Endothelial cell of hepatic sinusoid (primary cell): Measurements from ENCODE around the gene IFIT3.

ENCODE experiments used
- in situ Hi-C: cut with HindIII; loops from 2 replicates; pipeline ENCODE4 v1.10.0; 2017; ENCODE audit warnings: low sequenced_read_pairs

IFIT3 gene

DNA sequence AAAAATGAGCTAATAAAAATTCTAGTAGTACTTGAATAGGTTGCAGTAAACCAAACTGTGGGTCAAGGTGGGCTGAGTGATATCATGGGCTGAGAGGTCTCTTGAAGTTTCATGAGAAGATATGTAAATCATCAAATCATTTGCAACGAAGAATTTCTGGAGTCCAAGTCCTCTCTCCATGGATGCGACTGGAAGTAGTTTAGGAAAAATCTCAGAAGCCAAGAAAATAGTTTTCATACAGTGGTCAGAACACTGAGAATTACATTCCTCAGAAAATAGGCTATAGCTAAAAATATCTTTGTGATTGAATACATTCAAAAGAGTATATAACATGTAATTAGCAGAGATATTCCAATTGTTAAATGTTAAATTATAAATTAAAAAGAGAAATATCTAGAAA, 61.0 kb downstream of the IFIT3 start:
- in situ Hi-C loops = no loop called here

DNA sequence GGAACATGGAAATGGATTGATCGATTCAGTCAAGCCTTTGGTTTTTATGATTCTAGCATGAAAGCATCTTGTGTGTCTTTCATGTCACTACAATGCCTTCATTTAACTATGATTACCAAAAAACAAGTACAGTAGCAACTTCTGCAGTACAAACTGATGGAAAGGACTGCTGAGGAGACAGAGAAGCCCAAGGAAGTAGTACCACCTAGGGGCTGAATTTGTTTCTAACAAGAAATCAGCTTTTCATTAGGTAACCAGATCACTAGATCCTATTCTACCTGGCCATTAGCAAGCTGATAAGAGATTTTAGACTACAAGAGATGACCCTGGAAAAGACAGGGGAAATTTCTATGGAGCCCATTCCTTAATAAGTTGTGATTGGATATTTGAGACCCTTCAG, 61.5 kb downstream of the IFIT3 start:
- in situ Hi-C loops = no loop called here
